Measurements from ENCODE around the gene IGSF23.

IGSF23 gene

GRCh38 chr19:44597131-44597491, 16.3 kb upstream of the IGSF23 start:
- Histone ChIP-seq H3K9me2 (replicated peaks; ENCODE audit: control insufficient read depth, low read length) (no peaks in the 10 kb centered on the region), H3K4me1 (ENCODE audit: control insufficient read depth, low read length) (no peaks in the 10 kb centered on the region), H4K20me1 (ENCODE audit: control insufficient read depth, insufficient read depth, low read depth, low read length) (no peaks in the 10 kb centered on the region), H3K27ac (ENCODE audit: low read depth, low read length) (no peak overlapping the region), H3K4me3 (ENCODE audit: low read length) (no peak overlapping the region), H3K9me3 (ENCODE audit: control insufficient read depth, insufficient read depth, low read length) (no peaks in the 10 kb centered on the region), H3K27me3 (ENCODE audit: control insufficient read depth, low read length) (no peaks in the 10 kb centered on the region), H3K4me2 (ENCODE audit: low read length) (no peak overlapping the region), H3F3A (ENCODE audit: control insufficient read depth, insufficient read depth) (no peaks in the 10 kb centered on the region), H3K79me2 (ENCODE audit: control insufficient read depth, low read length) (no peaks in the 10 kb centered on the region), H3K36me3 (ENCODE audit: control insufficient read depth, low read length) (no peaks in the 10 kb centered on the region)
- TF ChIP-seq EZH2phosphoT487 (IDR thresholded peaks at IDR 0.05; ENCODE audit: borderline replicate concordance, low read length) (no peak), CTCF (IDR thresholded peaks at IDR 0.05; ENCODE audit: low read depth, low read length, poor library complexity, severe bottlenecking) (no peak)

- no peak for TF ChIP-seq EZH2phosphoT487 (IDR thresholded peaks at IDR 0.05; ENCODE audit: borderline replicate concordance, low read length)
- no peak for TF ChIP-seq CTCF (IDR thresholded peaks at IDR 0.05; ENCODE audit: low read depth, low read length, poor library complexity, severe bottlenecking)
- Histone ChIP-seq H3K27ac (ENCODE audit: low read depth, low read length) (no peak overlapping the region), H3K27me3 (ENCODE audit: control insufficient read depth, low read length) (no peaks in the 10 kb centered on the region), H4K20me1 (ENCODE audit: control insufficient read depth, insufficient read depth, low read depth, low read length) (no peaks in the 10 kb centered on the region), H3K36me3 (ENCODE audit: control insufficient read depth, low read length) (no peaks in the 10 kb centered on the region), H3K4me2 (ENCODE audit: low read length) (no peak overlapping the region), H3K4me1 (ENCODE audit: control insufficient read depth, low read length) (no peaks in the 10 kb centered on the region), H3K4me3 (ENCODE audit: low read length) (no peak overlapping the region), H3F3A (ENCODE audit: control insufficient read depth, insufficient read depth) (no peaks in the 10 kb centered on the region), H3K9me2 (replicated peaks; ENCODE audit: control insufficient read depth, low read length) (no peaks in the 10 kb centered on the region), H3K9me3 (ENCODE audit: control insufficient read depth, insufficient read depth, low read length) (no peaks in the 10 kb centered on the region), H3K79me2 (ENCODE audit: control insufficient read depth, low read length) (no peaks in the 10 kb centered on the region)
Observed at GRCh38 chr19:44598355-44598754, 15.0 kb upstream of the IGSF23 start.

- no peak overlapping the region for H3K4me3 ChIP-seq (ENCODE audit: low read length)
- no peaks in the 10 kb centered on the region for H4K20me1 ChIP-seq (ENCODE audit: control insufficient read depth, insufficient read depth, low read depth, low read length)
- H3K27ac ChIP-seq (ENCODE audit: low read depth, low read length) = no peak overlapping the region
- H3K27me3 ChIP-seq (ENCODE audit: control insufficient read depth, low read length) = no peaks in the 10 kb centered on the region
- no peak overlapping the region for H3K4me2 ChIP-seq (ENCODE audit: low read length)
- H3K4me1 ChIP-seq (ENCODE audit: control insufficient read depth, low read length) = no peaks in the 10 kb centered on the region
- H3K36me3 ChIP-seq (ENCODE audit: control insufficient read depth, low read length) = no peaks in the 10 kb centered on the region
- TF ChIP-seq CTCF (IDR thresholded peaks at IDR 0.05; ENCODE audit: low read depth, low read length, poor library complexity, severe bottlenecking) = no peak
- no peak for TF ChIP-seq EZH2phosphoT487 (IDR thresholded peaks at IDR 0.05; ENCODE audit: borderline replicate concordance, low read length)
- H3F3A ChIP-seq (ENCODE audit: control insufficient read depth, insufficient read depth) = no peaks in the 10 kb centered on the region
- H3K9me3 ChIP-seq (ENCODE audit: control insufficient read depth, insufficient read depth, low read length) = no peaks in the 10 kb centered on the region
- H3K9me2 ChIP-seq (replicated peaks; ENCODE audit: control insufficient read depth, low read length) = no peaks in the 10 kb centered on the region
- no peaks in the 10 kb centered on the region for H3K79me2 ChIP-seq (ENCODE audit: control insufficient read depth, low read length)
Observed at GRCh38 chr19:44598880-44599279, 14.5 kb upstream of the IGSF23 start.

GRCh38 chr19:44600466-44600865, 12.9 kb upstream of the IGSF23 start:
- Histone ChIP-seq H3K27ac (ENCODE audit: low read depth, low read length) (no peak overlapping the region), H3K4me3 (ENCODE audit: low read length) (no peak overlapping the region), H3K36me3 (ENCODE audit: control insufficient read depth, low read length) (no peaks in the 10 kb centered on the region)

More at GRCh38 chr19:44600466-44600865, 12.9 kb upstream of the IGSF23 start:
- no peaks in the 10 kb centered on the region for H3K27me3 ChIP-seq (ENCODE audit: control insufficient read depth, low read length)
- H3K4me2 ChIP-seq (ENCODE audit: low read length) = no peak overlapping the region
- TF ChIP-seq EZH2phosphoT487 (IDR thresholded peaks at IDR 0.05; ENCODE audit: borderline replicate concordance, low read length) = no peak
- no peak for TF ChIP-seq CTCF (IDR thresholded peaks at IDR 0.05; ENCODE audit: low read depth, low read length, poor library complexity, severe bottlenecking)
- H3K4me1 ChIP-seq (ENCODE audit: control insufficient read depth, low read length) = no peaks in the 10 kb centered on the region
- no peaks in the 10 kb centered on the region for H3K79me2 ChIP-seq (ENCODE audit: control insufficient read depth, low read length)
- no peaks in the 10 kb centered on the region for H3K9me3 ChIP-seq (ENCODE audit: control insufficient read depth, insufficient read depth, low read length)
- no peaks in the 10 kb centered on the region for H3K9me2 ChIP-seq (replicated peaks; ENCODE audit: control insufficient read depth, low read length)
- no peaks in the 10 kb centered on the region for H3F3A ChIP-seq (ENCODE audit: control insufficient read depth, insufficient read depth)
- H4K20me1 ChIP-seq (ENCODE audit: control insufficient read depth, insufficient read depth, low read depth, low read length) = no peaks in the 10 kb centered on the region

All from DOHH2 (cell line).